HG03135 (cell line): Measurements from ENCODE around the gene TEC.

Experiments
- ATAC-seq: cut with Tn5 transposase; IDR thresholded peaks from one replicate; pipeline ENCODE4 v1.9.1; 2021; ENCODE audit warnings: mild to moderate bottlenecking, moderate library complexity; ENCODE audit not compliant: unreplicated experiment

The TEC gene

GRCh38 chr4:48093991-48094416 lies 175.6 kb downstream of the TEC start:
- no peak for ATAC-seq

- no peak for ATAC-seq
Measured at GRCh38 chr4:48090621-48091020, 179.0 kb downstream of the TEC start.

GRCh38 chr4:48085821-48086589 lies 183.6 kb downstream of the TEC start:
- ATAC-seq, result no peak
